ENCODE data around the gene CYRIA. TPM values are rescaled to one million over a fixed set of nuclear protein-coding genes. Genes with fewer than 3 reads are reported as not detected.

The CYRIA gene
- 1.4 and 9.6 TPM in 2 replicates for total RNA-seq

GRCh38 chr2:16665748-16666448, at the start of gene CYRIA:
Gene CYRIA (minus strand): TSS chr2:16665834. CDS start chr2:16588119, 77,715 bp downstream.

